ENCODE results near the gene MPP3.

DNA sequence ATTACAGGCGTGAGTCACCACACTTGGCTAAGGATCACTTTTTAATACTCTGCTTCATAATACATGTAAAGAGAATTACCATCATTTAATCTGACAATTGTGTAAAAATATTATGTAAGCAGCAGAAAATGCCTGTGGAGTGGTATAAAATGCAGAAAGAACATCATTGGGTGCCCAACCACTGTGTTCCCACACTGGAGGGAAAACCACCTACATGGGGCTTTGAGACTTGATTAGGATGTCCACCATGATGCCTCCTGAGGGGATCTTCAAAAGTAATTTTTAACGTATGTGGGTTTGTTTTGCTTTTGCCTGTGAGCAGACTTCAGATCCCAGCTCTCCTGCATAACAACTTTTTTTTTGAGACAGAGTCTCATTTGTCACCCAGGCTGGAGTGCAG, 33.9 kb downstream of the MPP3 start:
- TF ChIP-seq CTCF (IDR thresholded peaks at IDR 0.05), result no peak
- no peak for TF ChIP-seq EZH2 (IDR thresholded peaks at IDR 0.05)

All from neural progenitor cell (in vitro differentiated cells).